ENCODE data around the gene ANKRD31.
A peak's percentile ranks its signal among the peaks of the same experiment; 100 is the strongest.

The ANKRD31 gene

DNA sequence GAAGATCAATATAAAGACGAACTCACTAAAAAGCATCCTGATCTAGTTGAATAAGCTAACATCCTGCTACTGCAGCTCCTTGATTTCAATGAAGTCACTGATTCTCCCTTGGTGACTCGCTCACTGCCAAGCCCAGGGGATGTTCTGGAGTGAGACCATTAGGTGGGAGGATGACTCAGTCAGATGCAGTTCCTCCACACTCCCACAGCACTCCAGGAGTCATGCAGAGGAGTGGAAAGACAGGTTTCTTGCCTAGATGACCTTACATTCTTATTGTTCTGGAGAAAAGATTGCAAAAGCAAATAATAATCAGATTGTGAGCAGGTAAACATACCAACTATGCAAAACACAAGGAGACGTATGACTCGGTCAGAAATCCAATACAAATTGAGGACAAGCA, 199.6 kb downstream of the ANKRD31 start:
- peak; percentile 51 for DNase-seq (ENCODE audit: low read depth)

DNA sequence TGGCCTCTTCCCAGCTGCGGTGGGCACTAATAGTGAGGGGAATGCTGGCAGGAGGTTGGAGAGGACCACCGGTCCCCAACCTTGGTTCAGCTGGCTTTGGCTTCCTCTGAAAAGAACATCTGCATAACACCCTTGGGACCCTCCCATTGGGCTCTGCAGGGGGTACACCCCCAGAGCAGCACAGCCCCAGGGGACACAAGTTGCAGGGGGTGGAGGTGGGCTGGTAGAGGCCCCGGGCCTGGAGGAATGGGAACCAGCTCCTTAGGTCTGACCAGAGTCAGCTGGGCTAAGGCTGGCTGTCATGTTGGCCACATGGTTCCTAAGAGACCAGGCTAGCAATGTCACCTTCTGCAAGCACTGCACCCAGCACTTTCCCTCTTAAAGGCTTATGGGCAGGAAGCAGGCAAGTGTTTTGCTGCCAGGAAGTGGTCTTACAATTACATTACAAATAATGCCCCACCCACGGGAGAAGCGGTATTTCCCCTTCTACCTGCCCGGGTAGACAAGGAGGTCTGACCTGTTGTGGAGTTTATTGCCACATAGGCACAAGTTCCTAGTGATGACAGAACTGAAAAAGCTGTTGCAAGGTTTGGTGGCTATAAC, 202.4 kb downstream of the ANKRD31 start:
- DNase-seq (ENCODE audit: low read depth) = no peak

DNA sequence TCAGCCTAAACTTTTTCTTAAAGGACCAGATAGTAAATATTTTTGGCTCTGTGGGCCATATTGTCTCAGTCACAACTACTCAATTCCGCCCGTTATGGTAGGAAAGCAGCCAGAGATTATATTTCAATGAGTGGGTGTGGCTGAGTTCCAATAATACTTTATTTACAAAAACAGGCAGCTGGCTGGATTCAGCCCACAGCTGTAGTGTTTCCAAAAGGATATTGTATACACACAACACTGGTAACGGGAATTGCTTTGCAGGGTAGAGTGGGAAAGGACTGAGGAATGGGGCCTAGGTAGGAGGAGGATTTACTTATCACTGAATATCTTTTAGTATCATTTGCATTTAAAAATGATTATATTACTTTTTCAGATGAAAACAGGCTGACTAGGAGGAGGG, 205.3 kb downstream of the ANKRD31 start:
- no peak for DNase-seq (ENCODE audit: low read depth)

DNA sequence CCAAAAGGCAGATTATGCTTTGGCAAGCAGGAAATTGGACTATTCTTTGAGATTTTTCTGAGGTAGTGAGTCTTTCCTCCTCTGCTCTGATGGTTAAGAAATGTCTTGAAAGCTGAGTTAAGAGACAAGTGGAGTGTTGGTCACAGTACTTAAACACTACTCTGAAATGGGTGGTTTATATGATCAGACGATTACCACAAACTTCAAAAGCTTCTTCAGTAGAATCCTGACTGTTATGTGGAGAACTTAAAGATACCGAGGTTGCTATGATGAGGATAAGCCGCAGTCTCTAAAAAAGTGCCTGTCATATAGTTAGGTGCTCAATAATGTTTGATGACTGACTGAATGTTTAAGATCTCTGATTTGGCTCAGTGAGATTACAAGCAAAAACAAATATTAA, 208.6 kb downstream of the ANKRD31 start:
- DNase-seq (ENCODE audit: low read depth) = no peak

DNA sequence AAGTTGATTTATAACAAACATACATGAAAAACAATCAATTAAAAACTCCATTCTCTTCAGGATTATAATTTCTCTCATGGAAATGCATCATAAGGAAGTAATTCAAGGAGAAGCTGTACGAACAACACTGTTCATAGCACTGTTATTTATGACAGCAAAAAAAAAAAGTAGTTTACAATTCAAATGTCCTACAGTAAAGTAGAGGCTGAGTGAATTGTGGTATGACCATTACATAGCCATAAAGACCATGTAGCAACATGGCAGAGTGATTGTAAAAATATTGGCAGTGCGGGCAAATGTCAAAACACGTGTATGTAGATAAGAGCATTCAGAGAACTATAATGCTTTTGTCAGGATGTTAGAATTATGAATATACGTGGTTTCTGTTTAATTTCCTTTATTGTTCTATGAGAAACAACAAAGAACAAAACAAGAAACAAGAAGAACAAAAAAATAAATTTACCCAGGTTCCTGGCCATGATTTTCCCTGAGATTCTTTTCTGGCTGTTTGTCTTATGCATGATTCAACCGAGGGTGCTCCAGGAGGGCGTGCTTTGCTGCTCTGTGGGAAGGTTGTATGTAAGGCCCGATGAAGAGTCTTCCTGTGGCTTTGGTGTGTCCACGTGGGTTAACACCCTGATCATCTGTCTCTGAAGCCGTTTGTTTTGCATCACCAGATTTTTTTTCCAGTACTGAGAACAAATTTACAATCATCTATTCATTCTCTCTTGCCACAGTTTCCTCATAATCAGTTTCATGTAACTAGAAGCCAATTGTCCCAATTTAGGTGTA, 213.1 kb downstream of the ANKRD31 start:
- no peak for DNase-seq (ENCODE audit: low read depth)

DNA sequence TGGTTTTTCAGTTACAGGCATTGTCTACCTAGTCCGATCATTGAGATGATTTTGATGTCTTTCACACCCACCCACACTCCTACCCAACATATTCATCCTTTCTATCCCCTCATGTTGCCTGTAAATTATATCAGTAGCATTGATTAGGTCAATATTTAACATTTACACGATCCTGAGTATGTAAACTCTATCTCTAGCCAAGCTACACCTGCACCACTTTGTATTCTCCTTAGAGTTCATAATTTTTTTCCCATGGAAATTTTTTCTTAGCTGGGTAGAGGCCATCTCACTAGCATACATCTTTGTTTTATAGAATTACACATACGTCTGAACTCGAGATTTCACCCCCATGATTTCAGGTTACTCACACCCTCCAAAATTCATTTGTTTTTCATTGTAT, 214.9 kb downstream of the ANKRD31 start:
- DNase-seq (ENCODE audit: low read depth) = no peak

DNA sequence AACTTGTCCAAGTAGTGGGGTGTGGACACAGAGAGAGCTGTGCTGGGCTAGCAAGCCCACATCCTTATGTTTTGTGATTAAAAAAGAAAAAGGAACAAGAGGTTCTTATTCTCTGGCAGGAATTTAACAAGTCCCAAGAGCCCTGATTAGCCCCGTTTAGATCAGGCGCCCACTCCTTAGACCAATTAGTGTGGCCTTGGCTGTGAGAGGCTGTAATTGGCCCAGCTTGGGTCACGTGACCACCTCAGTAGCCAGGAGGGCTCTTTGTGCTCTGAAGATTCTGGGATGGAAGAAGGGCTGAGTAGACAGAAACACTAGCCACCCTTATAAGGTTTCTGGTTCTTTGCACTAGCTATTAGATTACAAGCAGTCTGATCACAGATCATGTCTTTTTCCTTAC, 215.5 kb downstream of the ANKRD31 start:
- DNase-seq (ENCODE audit: low read depth) = no peak

DNA sequence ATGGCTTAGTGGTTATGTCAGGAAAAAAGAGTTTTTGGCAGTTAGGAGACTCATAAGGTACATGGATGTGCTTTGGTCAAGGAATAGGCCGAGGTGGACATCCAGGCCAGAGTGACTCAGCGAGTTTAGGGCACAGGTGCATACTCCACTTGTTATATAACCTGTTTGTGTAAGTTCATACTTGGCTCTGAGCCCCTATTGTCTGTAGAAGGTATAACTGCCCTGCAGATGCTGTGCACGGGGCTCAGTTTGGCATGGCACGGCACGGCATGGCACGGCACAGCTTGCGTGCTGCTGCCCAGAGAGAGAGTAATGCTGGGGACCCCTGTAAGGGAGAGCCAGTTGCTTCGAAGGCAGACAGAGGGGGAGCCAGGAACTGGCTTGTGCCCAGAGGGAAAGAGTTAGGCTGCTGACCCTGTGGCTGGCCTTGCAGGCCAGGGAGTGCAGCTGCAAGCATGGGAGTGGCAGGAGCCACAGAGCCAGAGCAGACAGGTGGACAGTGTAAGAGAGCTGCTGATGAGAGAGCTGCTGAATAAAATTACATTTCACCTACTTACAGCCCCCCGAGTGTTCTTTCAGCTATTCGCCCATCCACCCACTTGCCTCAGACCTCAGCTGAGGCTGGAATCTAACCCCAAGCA, 216.5 kb downstream of the ANKRD31 start:
- DNase-seq (ENCODE audit: low read depth) = no peak

DNA sequence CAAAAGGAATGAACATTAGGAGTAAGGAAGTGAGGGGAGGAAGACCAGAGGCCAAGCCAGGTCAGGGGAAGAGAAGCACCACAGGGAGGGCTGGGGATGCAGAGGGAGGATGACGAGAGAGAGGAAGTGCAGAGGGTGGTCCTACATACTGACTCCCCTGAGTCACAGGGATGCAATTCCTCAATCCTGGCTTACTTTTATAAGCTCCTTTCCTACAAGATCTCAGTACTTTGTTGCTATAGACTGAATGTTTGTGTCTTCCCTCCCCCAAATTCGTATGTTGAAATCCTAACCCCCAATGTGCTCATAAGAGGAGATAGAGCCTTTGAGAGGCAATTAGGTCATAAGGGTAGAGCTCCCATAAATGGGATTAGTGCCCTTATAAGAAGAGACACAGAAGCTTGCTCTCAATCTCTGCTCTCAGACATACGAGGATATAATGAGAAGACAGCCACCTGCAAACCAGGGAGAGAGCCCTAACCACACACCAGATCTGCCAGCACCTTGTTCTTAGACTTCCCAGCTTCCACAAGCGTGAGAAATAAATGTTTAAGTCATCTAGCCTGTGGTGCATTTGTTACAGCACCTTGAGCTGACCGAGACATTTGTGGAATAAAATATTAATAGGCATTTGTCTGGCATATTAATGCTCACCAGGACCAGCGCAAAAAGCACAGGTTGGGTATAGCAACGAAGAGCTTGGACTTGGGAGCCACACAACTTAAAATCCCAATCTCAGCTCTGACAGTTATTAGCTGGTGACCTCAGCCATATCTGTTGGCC, 217.7 kb downstream of the ANKRD31 start:
- no peak for DNase-seq (ENCODE audit: low read depth)
